WTC11 (cell line): ENCODE data around the gene LCORL.

ENCODE experiments used
- CREM ChIP-seq: sonication (generic); formaldehyde crosslinking; IDR thresholded peaks from 2 replicates; pipeline ENCODE4 v1.8.1; 2022; ENCODE audit warnings: mild to moderate bottlenecking, missing genetic modification reagents, moderate library complexity
- CTCF ChIP-seq: fragments of 200-600 bp; IDR thresholded peaks from 2 replicates; pipeline ENCODE4 v1.8.0; 2022; ENCODE audit warnings: antibody characterized with exemption
- MAX ChIP-seq: sonication (generic); formaldehyde crosslinking; IDR thresholded peaks from 2 replicates; pipeline ENCODE4 v1.8.0; 2022; ENCODE audit warnings: mild to moderate bottlenecking, missing genetic modification reagents
- SP1 ChIP-seq: sonication (generic); formaldehyde crosslinking; conservative IDR thresholded peaks from 2 replicates; pipeline ENCODE4 v1.8.1; 2022; ENCODE audit warnings: missing genetic modification reagents
- ZBTB21 ChIP-seq: sonication (generic); formaldehyde crosslinking; IDR thresholded peaks from 2 replicates; pipeline ENCODE4 v1.8.1; 2023; ENCODE audit warnings: mild to moderate bottlenecking, missing genetic modification reagents, borderline replicate concordance
- ZNF263 ChIP-seq: sonication (generic); formaldehyde crosslinking; IDR thresholded peaks from 2 replicates; pipeline ENCODE4 v1.8.1; 2022; ENCODE audit warnings: low read depth, mild to moderate bottlenecking, moderate library complexity, missing genetic modification reagents
- ZNF317 ChIP-seq: sonication (generic); formaldehyde crosslinking; IDR thresholded peaks from 2 replicates; pipeline ENCODE4 v1.8.1; 2023; ENCODE audit warnings: low read depth, mild to moderate bottlenecking, moderate library complexity, missing genetic modification reagents, borderline replicate concordance
- ZNF512 ChIP-seq: sonication (generic); formaldehyde crosslinking; IDR thresholded peaks from 2 replicates; pipeline ENCODE4 v1.8.1; 2022; ENCODE audit warnings: missing genetic modification reagents, borderline replicate concordance
- TF ChIP-seq, protein P1 (sequence below): sonication (generic); formaldehyde crosslinking; IDR thresholded peaks from 2 replicates; pipeline ENCODE4 v1.8.1; 2023; ENCODE audit warnings: mild to moderate bottlenecking, missing genetic modification reagents, moderate library complexity
- TF ChIP-seq, protein P2 (sequence below): sonication (generic); formaldehyde crosslinking; IDR thresholded peaks from 2 replicates; pipeline ENCODE4 v1.8.0; 2022; ENCODE audit warnings: mild to moderate bottlenecking, missing genetic modification reagents
- TF ChIP-seq, protein P3 (sequence below): sonication (generic); formaldehyde crosslinking; IDR thresholded peaks from 2 replicates; pipeline ENCODE4 v1.8.1; 2023; ENCODE audit warnings: mild to moderate bottlenecking, missing genetic modification reagents, borderline replicate concordance

GRCh38 chr4:17934286-17934685 is 87.3 kb downstream of the LCORL start:
- TF ChIP-seq, protein P1, sequence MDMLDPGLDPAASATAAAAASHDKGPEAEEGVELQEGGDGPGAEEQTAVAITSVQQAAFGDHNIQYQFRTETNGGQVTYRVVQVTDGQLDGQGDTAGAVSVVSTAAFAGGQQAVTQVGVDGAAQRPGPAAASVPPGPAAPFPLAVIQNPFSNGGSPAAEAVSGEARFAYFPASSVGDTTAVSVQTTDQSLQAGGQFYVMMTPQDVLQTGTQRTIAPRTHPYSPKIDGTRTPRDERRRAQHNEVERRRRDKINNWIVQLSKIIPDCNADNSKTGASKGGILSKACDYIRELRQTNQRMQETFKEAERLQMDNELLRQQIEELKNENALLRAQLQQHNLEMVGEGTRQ = no peak
- TF ChIP-seq CTCF = no peak
- no peak for TF ChIP-seq SP1 (CRISPR knock-in tag)
- no peak for TF ChIP-seq ZNF317
- TF ChIP-seq MAX = no peak
- no peak for TF ChIP-seq CREM (CRISPR knock-in tag)
- TF ChIP-seq, protein P2, sequence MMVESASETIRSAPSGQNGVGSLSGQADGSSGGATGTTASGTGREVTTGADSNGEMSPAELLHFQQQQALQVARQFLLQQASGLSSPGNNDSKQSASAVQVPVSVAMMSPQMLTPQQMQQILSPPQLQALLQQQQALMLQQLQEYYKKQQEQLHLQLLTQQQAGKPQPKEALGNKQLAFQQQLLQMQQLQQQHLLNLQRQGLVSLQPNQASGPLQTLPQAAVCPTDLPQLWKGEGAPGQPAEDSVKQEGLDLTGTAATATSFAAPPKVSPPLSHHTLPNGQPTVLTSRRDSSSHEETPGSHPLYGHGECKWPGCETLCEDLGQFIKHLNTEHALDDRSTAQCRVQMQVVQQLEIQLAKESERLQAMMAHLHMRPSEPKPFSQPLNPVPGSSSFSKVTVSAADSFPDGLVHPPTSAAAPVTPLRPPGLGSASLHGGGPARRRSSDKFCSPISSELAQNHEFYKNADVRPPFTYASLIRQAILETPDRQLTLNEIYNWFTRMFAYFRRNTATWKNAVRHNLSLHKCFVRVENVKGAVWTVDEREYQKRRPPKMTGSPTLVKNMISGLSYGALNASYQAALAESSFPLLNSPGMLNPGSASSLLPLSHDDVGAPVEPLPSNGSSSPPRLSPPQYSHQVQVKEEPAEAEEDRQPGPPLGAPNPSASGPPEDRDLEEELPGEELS (CRISPR knock-in tag) = no peak
- TF ChIP-seq, protein P3, sequence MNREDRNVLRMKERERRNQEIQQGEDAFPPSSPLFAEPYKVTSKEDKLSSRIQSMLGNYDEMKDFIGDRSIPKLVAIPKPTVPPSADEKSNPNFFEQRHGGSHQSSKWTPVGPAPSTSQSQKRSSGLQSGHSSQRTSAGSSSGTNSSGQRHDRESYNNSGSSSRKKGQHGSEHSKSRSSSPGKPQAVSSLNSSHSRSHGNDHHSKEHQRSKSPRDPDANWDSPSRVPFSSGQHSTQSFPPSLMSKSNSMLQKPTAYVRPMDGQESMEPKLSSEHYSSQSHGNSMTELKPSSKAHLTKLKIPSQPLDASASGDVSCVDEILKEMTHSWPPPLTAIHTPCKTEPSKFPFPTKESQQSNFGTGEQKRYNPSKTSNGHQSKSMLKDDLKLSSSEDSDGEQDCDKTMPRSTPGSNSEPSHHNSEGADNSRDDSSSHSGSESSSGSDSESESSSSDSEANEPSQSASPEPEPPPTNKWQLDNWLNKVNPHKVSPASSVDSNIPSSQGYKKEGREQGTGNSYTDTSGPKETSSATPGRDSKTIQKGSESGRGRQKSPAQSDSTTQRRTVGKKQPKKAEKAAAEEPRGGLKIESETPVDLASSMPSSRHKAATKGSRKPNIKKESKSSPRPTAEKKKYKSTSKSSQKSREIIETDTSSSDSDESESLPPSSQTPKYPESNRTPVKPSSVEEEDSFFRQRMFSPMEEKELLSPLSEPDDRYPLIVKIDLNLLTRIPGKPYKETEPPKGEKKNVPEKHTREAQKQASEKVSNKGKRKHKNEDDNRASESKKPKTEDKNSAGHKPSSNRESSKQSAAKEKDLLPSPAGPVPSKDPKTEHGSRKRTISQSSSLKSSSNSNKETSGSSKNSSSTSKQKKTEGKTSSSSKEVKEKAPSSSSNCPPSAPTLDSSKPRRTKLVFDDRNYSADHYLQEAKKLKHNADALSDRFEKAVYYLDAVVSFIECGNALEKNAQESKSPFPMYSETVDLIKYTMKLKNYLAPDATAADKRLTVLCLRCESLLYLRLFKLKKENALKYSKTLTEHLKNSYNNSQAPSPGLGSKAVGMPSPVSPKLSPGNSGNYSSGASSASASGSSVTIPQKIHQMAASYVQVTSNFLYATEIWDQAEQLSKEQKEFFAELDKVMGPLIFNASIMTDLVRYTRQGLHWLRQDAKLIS (CRISPR knock-in tag) = no peak
- no peak for TF ChIP-seq ZNF512
- TF ChIP-seq ZNF263 (CRISPR knock-in tag) = no peak
- TF ChIP-seq ZBTB21 = no peak
